ENCODE measurements around the gene CACNB1.

CACNB1 gene

DNA sequence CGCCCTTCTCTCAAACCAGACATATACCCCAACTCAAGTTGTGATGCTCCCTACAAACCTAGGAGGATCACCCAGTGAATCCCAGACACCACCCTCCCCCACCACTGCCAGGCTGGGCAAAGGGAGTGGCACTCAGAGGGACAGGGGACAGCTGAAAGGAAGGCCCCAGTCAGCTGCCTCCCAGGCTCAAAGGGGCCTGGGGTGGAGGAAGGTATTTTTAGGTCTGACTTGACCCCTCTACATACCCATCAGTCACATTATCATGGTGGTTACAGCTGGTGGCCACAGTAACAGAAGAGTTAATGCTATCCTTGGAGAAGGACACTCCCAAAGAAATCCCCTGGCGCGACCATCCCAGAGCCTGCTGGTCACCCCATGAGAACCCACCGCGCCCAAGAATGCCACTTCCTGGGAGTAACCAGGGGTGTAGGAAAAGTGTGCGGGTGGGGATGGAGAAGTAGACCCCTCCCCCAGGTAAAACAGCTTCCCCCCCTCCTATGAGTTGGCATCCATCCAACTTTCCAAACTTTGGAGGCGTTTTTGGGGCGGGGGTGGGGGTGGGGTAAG lies 1.1 kb downstream of the CACNB1 start:
- Mint-ChIP-seq H3K27me3 (no peaks in the 10 kb centered on the region), H3K27ac (no peak overlapping the region), H3K9me3 (no peaks in the 10 kb centered on the region), H3K36me3 (peaks cover 8% of the 10 kb centered on the region), H3K4me3 (peak overlapping the region; percentile 76), H3K4me1 (peaks cover 39% of the 10 kb centered on the region)

- H3K27me3 Mint-ChIP-seq: no peaks in the 10 kb centered on the region
- peaks cover 3% of the 10 kb centered on the region for H3K36me3 Mint-ChIP-seq
- no peak overlapping the region for H3K27ac Mint-ChIP-seq
- peak overlapping the region; percentile 76 for H3K4me3 Mint-ChIP-seq
- no peaks in the 10 kb centered on the region for H3K9me3 Mint-ChIP-seq
- H3K4me1 Mint-ChIP-seq: peaks cover 35% of the 10 kb centered on the region
Observed at GRCh38 chr17:39195568-39196160, 1.8 kb downstream of the CACNB1 start.

DNA sequence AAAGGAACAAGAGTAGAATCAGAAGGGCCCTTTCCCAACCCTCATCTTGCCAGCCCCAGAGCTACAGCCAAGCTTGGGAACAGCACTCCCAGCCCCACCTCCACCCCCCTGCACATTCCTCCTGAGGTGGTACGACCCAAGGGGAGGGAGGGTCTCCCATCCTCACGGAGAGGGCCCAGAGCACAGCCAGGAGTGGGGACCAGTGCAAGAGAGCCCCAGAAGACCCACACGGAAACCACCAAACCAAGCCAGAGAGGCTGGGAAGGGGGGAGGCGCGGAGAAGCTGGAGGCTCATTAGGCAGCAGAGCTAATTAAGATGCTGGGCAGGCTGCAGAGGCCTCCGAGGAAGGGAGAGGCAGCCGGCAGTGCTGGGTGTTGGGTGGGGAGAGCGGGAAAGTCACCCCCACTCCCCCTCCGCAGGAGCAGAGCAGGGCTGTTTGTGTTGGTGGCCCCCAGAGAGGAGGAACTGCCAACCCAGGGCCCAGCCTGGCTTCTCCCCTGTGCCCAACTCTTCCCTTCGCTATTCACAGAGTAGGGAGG lies 2.4 kb downstream of the CACNB1 start:
- Mint-ChIP-seq H3K27ac (no peak overlapping the region), H3K36me3 (peaks cover 1% of the 10 kb centered on the region), H3K27me3 (no peaks in the 10 kb centered on the region), H3K4me3 (no peak overlapping the region), H3K4me1 (peaks cover 35% of the 10 kb centered on the region), H3K9me3 (no peaks in the 10 kb centered on the region)

DNA sequence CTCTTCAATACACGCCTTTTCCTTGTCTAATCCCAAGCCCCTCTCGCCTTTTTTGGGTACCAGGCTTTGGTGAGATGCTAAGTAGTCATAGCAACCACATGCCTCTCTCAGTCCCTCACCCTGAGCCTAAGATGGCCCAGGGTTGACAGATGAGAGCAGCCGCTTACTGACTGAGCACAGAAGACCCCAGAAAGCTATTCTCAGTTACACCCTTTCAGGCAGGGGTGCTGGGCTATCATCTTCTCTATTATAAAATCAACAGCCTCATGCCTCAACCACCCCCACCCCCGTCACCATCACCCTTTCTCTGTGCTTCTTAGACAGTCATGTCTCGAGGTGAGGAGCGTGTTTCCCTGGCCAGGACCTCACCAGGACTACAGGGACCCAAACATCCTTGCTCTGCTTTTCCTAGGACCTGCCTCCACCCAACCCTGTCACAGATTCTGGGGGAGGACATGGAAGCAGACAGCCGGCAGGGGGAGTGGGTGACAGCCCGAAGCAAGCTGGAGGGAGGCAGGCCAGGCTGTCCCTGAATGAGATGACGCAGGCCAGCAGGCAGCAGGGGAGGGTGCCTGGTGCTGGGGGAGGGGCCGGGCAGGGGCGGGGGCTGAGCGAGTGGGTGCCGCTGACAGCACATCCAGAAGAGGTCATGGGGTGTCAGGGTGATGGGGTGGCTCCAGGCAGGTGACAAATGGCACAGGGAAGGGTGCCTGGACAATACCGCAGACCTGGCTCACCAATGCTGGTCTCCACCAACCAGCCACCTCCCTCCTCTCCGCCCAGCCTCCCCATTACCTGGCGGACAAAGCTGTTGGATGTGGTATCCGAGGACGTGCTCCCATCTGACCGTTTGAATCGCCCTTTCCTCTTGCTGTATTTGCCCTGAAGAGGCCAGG lies 3.1 kb downstream of the CACNB1 start:
- H3K9me3 Mint-ChIP-seq: no peaks in the 10 kb centered on the region
- H3K4me3 Mint-ChIP-seq: no peak overlapping the region
- no peak overlapping the region for H3K27ac Mint-ChIP-seq
- peaks cover 28% of the 10 kb centered on the region for H3K4me1 Mint-ChIP-seq
- H3K27me3 Mint-ChIP-seq: no peaks in the 10 kb centered on the region
- H3K36me3 Mint-ChIP-seq: no peaks in the 10 kb centered on the region

DNA sequence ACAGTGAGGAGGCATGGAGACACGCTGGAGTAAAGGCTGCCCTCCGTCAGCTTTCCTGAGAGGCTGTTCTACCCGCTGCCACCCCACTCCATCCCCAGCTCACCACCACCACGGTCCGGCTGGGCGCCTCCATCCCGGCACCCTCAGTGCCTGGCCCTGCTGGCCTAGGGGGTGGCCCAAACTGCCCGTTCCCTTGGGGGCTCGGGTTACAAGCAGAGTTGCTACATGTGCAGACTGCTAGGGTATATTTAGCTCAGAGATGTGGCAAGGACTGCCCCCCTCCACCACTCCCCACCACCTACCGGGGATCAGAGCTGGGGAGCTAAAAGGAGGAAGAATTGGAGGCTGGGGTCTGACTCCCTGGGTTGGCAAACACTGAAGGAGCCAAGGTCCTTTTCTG lies 4.1 kb downstream of the CACNB1 start:
- no peaks in the 10 kb centered on the region for H3K27me3 Mint-ChIP-seq
- no peak overlapping the region for H3K27ac Mint-ChIP-seq
- no peak overlapping the region for H3K4me3 Mint-ChIP-seq
- peaks cover 20% of the 10 kb centered on the region for H3K4me1 Mint-ChIP-seq
- H3K36me3 Mint-ChIP-seq: no peaks in the 10 kb centered on the region
- H3K9me3 Mint-ChIP-seq: no peaks in the 10 kb centered on the region

DNA sequence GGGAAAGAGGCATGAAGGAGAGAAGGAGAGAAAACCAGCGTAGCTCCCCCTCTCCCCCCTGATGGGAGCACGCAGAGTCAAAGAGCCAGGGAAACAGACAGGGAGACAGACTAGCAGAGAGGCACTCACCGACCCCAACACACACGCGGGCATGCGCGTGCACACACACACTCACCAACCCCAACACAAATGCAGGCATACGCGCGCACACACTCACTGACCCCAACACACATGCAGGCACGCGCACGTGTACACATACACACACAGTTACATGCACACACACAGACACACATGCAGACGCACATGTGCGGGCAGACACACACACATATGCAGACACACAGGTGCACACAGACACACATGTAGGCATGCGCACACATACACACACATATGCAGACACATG lies 4.6 kb downstream of the CACNB1 start:
- peaks cover 16% of the 10 kb centered on the region for H3K4me1 Mint-ChIP-seq
- H3K27me3 Mint-ChIP-seq: no peaks in the 10 kb centered on the region
- H3K9me3 Mint-ChIP-seq: no peaks in the 10 kb centered on the region
- no peak overlapping the region for H3K27ac Mint-ChIP-seq
- H3K36me3 Mint-ChIP-seq: no peaks in the 10 kb centered on the region
- no peak overlapping the region for H3K4me3 Mint-ChIP-seq

GRCh38 chr17:39191750-39192510 lies 5.5 kb downstream of the CACNB1 start:
- H3K27me3 Mint-ChIP-seq: no peaks in the 10 kb centered on the region
- H3K27ac Mint-ChIP-seq: no peak overlapping the region
- H3K9me3 Mint-ChIP-seq: no peaks in the 10 kb centered on the region
- H3K4me1 Mint-ChIP-seq: peaks cover 16% of the 10 kb centered on the region
- no peaks in the 10 kb centered on the region for H3K36me3 Mint-ChIP-seq
- no peak overlapping the region for H3K4me3 Mint-ChIP-seq

GRCh38 chr17:39187152-39187830 lies 10.2 kb downstream of the CACNB1 start:
- Mint-ChIP-seq H3K4me3 (no peak overlapping the region), H3K27ac (no peak overlapping the region), H3K27me3 (no peaks in the 10 kb centered on the region), H3K36me3 (peaks cover 2% of the 10 kb centered on the region), H3K9me3 (no peaks in the 10 kb centered on the region), H3K4me1 (no peaks in the 10 kb centered on the region)

DNA sequence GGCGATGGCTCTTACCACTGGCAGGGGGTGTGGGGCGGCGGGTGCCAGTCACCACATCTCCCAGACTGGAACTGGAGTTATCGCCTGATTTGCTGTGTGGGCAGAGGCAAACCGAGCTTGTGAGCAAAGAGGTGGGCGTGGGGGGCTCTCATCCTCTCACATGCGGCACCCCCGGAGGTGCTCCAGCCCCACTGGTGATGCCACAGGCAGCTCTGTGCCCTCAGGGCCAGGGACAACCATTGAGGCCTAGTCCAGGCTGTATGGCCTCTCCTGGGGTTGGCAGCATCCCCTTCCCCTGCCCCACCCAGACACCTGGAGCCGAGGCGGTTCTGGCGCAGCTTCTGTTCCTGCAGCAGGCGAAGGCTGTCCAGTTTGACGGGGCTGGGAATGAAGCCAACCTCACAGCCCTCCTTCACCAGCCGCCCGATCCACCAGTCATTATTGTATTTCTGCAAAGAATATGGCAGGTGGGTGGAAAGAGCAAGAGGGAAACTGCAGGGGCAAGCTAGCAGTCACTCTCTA lies 10.9 kb downstream of the CACNB1 start:
- Mint-ChIP-seq H3K36me3 (peaks cover 2% of the 10 kb centered on the region), H3K27me3 (no peaks in the 10 kb centered on the region), H3K27ac (no peak overlapping the region), H3K4me1 (no peaks in the 10 kb centered on the region), H3K9me3 (no peaks in the 10 kb centered on the region), H3K4me3 (no peak overlapping the region)

DNA sequence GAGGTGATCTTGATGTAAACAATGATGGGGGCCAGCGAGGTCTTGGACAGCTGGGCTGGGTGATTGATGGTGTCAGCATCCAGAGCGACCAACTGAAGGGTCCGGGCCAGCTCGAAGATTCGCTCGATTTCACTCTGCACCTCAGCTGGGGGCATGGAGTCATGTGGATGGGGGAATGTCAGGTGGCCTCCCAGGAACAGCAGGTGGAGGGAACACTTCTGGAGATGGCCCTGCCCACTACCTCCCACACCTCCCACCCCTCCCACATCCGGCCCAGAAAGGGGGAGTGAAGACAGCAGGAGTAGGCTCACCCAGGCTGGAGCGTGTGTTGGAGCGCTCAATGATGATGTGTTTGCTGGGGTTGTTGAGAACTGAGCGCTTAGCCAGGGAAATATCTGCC lies 13.7 kb downstream of the CACNB1 start:
- Mint-ChIP-seq H3K27ac (no peak overlapping the region), H3K4me1 (no peaks in the 10 kb centered on the region), H3K36me3 (peaks cover 2% of the 10 kb centered on the region)

DNA sequence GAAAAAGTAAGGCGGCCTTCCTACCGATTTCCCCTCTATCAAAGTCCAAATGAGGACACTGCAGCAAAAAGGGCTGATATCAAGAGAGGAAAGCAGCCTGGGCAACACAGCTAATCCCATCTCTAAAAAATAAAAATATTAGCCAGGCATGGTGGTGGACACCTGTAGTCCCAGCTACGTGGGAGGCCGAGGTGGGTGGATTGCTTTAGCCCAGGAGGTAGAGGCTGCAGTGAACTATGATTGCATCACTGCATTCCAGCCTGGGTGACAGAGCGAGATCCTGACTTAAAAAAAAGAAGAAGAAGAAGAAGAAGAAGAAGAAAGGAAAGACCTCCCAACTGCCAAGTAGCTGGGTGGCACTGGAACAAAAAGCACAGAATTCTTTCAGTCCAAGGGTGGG lies 14.4 kb downstream of the CACNB1 start:
- no peak overlapping the region for H3K27ac Mint-ChIP-seq
- H3K36me3 Mint-ChIP-seq: peaks cover 2% of the 10 kb centered on the region
- H3K4me1 Mint-ChIP-seq: no peaks in the 10 kb centered on the region
- no peak overlapping the region for H3K4me3 Mint-ChIP-seq
- no peaks in the 10 kb centered on the region for H3K9me3 Mint-ChIP-seq
- H3K27me3 Mint-ChIP-seq: no peaks in the 10 kb centered on the region

More for the DNA sequence above, 13.7 kb downstream of the CACNB1 start:
- H3K9me3 Mint-ChIP-seq: no peaks in the 10 kb centered on the region
- no peaks in the 10 kb centered on the region for H3K27me3 Mint-ChIP-seq
- no peak overlapping the region for H3K4me3 Mint-ChIP-seq

DNA sequence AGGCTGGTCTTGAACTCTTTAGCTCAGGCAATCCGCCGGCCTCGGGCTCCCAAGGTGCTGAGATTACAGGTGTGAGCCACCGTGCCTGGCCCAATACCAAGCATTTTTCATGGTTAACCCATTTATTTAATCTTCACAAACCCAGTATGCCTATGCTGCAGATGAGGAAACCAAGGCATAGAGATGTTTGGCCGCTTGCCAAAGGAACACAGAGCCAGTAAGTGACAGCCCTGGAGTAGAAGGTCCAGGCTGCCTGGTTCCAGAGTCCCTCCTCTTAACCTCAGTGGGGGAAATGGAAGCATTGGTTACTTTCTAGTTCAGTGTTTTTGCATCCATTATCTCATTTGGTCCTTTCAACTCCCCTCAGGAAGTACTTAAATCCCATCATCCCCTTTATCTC lies 16.2 kb downstream of the CACNB1 start:
- H3K4me3 Mint-ChIP-seq: no peak overlapping the region
- no peaks in the 10 kb centered on the region for H3K27me3 Mint-ChIP-seq
- peaks cover 2% of the 10 kb centered on the region for H3K36me3 Mint-ChIP-seq
- H3K27ac Mint-ChIP-seq: no peak overlapping the region
- H3K4me1 Mint-ChIP-seq: no peaks in the 10 kb centered on the region
- H3K9me3 Mint-ChIP-seq: no peaks in the 10 kb centered on the region

GRCh38 chr17:39178536-39178935 lies 18.9 kb downstream of the CACNB1 start:
- Mint-ChIP-seq H3K27ac (no peak overlapping the region), H3K4me3 (no peak overlapping the region), H3K27me3 (no peaks in the 10 kb centered on the region), H3K4me1 (no peaks in the 10 kb centered on the region), H3K36me3 (no peaks in the 10 kb centered on the region), H3K9me3 (no peaks in the 10 kb centered on the region)

- Mint-ChIP-seq H3K4me1 (peaks cover 10% of the 10 kb centered on the region), H3K4me3 (no peak overlapping the region)
Observed at GRCh38 chr17:39177256-39177655, 20.2 kb downstream of the CACNB1 start.

DNA sequence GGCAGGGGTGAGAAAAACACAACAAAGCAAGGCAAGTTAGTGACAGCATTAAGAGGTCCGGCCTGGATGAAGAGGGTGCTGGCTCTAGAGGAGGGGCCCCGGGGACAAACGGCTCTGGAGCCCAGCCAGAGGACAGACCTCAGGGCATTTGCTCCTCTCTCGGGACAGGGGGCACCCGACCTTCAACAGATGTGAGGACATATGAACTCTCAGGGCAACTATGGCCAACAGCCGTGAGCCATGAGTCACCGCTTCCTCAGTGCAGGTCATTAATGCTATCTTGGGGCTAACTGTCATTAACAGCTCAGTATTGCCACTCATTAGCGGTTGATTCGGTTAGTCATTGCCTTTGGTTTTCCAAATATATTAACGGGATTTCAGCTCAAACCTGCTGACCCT lies 21.8 kb downstream of the CACNB1 start:
- Mint-ChIP-seq H3K4me3 (no peak overlapping the region), H3K36me3 (no peaks in the 10 kb centered on the region), H3K4me1 (peaks cover 13% of the 10 kb centered on the region), H3K9me3 (no peaks in the 10 kb centered on the region), H3K27me3 (no peaks in the 10 kb centered on the region), H3K27ac (no peak overlapping the region)

More at GRCh38 chr17:39177256-39177655, 20.2 kb downstream of the CACNB1 start:
- no peak overlapping the region for H3K27ac Mint-ChIP-seq
- H3K36me3 Mint-ChIP-seq: no peaks in the 10 kb centered on the region
- no peaks in the 10 kb centered on the region for H3K27me3 Mint-ChIP-seq
- H3K9me3 Mint-ChIP-seq: no peaks in the 10 kb centered on the region

Measured in activated naive CD4-positive, alpha-beta T cell treated with anti-CD3 and anti-CD28 coated beads, Interleukin-2, amount 50 U/mL, for 24 hours (primary cell).